ENCODE measurements around the gene NAT9.

DNA sequence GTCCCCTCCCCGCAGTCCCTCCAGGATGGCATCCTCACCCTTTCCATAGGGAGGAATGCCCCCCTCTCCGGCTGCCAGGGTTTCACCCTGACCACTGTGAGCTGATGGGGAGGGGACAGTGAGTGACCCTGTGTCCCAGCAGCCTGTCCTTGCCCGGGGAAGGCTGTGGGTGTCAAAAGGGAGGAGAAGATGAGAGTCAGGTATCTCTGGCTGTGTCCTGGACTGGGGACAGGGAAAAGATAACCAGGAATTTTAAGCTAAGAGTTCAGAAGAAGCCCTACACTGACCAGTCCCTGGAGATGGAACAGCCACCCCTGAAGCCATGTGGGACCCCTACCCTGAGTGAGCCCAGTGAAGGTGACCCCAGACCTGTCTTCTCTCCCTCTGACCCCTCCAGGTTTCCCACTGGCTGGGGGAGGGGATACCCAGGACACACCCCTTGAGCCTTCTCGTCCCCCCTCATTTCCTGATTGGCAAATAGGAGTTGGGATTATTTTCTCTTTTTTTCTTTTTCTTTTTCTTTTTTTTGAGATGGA, 11.3 kb downstream of the NAT9 start:
- TF ChIP-seq CTCF (IDR thresholded peaks at IDR 0.05; ENCODE audit: extremely low read depth in 1 of 2, insufficient read depth in 1 of 2, low read depth in 1 of 2, low read length in 2 of 2) (no peak), EZH2 (IDR thresholded peaks at IDR 0.05; ENCODE audit: borderline replicate concordance, low read depth, low read length, severe bottlenecking) (no peak), MYC (IDR thresholded peaks at IDR 0.05; ENCODE audit: low read depth, low read length) (no peak), POLR2A (IDR thresholded peaks at IDR 0.05; ENCODE audit: low read depth, low read length) (no peak), FOS (IDR thresholded peaks at IDR 0.05; ENCODE audit: borderline replicate concordance, insufficient read depth, low read length) (no peak), POLR2AphosphoS5 (IDR thresholded peaks at IDR 0.05; ENCODE audit: insufficient read depth, low read depth, low read length) (no peak), JUN (IDR thresholded peaks at IDR 0.05; ENCODE audit: borderline replicate concordance, insufficient read depth, insufficient read length, low read depth) (no peak), GATA2 (IDR thresholded peaks at IDR 0.05; ENCODE audit: insufficient read depth, insufficient read length, low read depth, low read length) (no peak)
- TF ChIP-seq, protein P1, sequence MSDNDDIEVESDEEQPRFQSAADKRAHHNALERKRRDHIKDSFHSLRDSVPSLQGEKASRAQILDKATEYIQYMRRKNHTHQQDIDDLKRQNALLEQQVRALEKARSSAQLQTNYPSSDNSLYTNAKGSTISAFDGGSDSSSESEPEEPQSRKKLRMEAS (IDR thresholded peaks at IDR 0.05; ENCODE audit: insufficient read depth, insufficient read length), result no peak

All from endothelial cell of umbilical vein (primary cell).